Natural killer cell (primary cell): ENCODE results near the gene COL11A1. TPM values are rescaled to one million over a fixed set of nuclear protein-coding genes. Genes with fewer than 3 reads are reported as not detected.
"Not testable (repeated sequence)": the region's sequence is repeated elsewhere in the genome, so short reads cannot be mapped to it uniquely, and the experiment has no call there.

Source experiments
- ATAC-seq, 3 donors: fragments of 150-1000 bp in 2 of 3; fragments of 200-7000 bp in 1 of 3; cut with Tn5 transposase; 1 replicate in 1 of 3; 2 replicates in 2 of 3; pipeline ENCODE4 v1.10.0; 2021; ENCODE audit warnings: mild to moderate bottlenecking in 2 of 3, moderate library complexity in 2 of 3
- DNase-seq, 2 donors: peaks; one replicate each; pipeline versions ENCODE4 v3.0.0 to v3.0.0-alpha.2; 2013 to 2021; ENCODE audit warnings: mixed read lengths in 1 of 2
- H3K27ac ChIP-seq: one replicate; pipeline ENCODE4 v1.5.1; 2013; ENCODE audit warnings: mild to moderate bottlenecking, low read length
- H3K27me3 ChIP-seq: one replicate; pipeline ENCODE4 v1.6.1; 2013; ENCODE audit warnings: low read length; ENCODE audit not compliant: control insufficient read depth, insufficient read depth
- H3K36me3 ChIP-seq: one replicate; pipeline ENCODE4 v1.6.1; 2013; ENCODE audit warnings: low read length; ENCODE audit not compliant: control insufficient read depth, insufficient read depth
- H3K4me1 ChIP-seq: one replicate; pipeline ENCODE4 v1.6.1; 2013; ENCODE audit warnings: low read length; ENCODE audit not compliant: control insufficient read depth, insufficient read depth
- H3K4me3 ChIP-seq: one replicate; pipeline ENCODE4 v1.5.1; 2013; ENCODE audit warnings: low read length
- H3K9me3 ChIP-seq: one replicate; pipeline ENCODE4 v1.6.1; 2013; ENCODE audit warnings: low read length; ENCODE audit not compliant: control insufficient read depth, insufficient read depth
- H3K27ac Mint-ChIP-seq, 2 donors: one replicate each; pipeline ENCODE4 v1.8.0; 2022; ENCODE audit warnings: mild to moderate bottlenecking in 2 of 2, mixed read lengths in 2 of 2, moderate library complexity in 1 of 2
- H3K27me3 Mint-ChIP-seq, 2 donors: one replicate each; pipeline ENCODE4 v1.8.0; 2022; ENCODE audit warnings: low read depth in 2 of 2, mixed read lengths in 2 of 2
- H3K36me3 Mint-ChIP-seq: one replicate; pipeline ENCODE4 v1.8.0; 2022; ENCODE audit warnings: mixed read lengths
- H3K4me1 Mint-ChIP-seq, 2 donors: one replicate each; pipeline ENCODE4 v1.8.0; 2022; ENCODE audit warnings: mixed read lengths in 2 of 2
- H3K4me3 Mint-ChIP-seq: one replicate; pipeline ENCODE4 v1.8.0; 2022; ENCODE audit warnings: mild to moderate bottlenecking, moderate library complexity, mixed read lengths
- H3K9me3 Mint-ChIP-seq, 2 donors: one replicate each; pipeline ENCODE4 v1.8.0; 2022; ENCODE audit warnings: mixed read lengths in 2 of 2
- CTCF ChIP-seq: fragments of 200-600 bp; IDR thresholded peaks from one replicate; pipeline ENCODE4 v1.8.0; 2022; ENCODE audit warnings: antibody characterized with exemption
- whole genome bisulfite sequencing: methylation state at CpG from one replicate; pipeline ENCODE4 v1.1.7; 2013; ENCODE audit warnings: missing lambda C conversion rate; ENCODE audit not compliant: insufficient coverage; 5-methylcytosine and 5-hydroxymethylcytosine counted together
- intact Hi-C: fragments of 100-400 bp; cut with micrococcal nuclease; formaldehyde crosslinking; loops from one replicate; pipeline ENCODE4 v1.14.2; 2022
- total RNA-seq, 4 donors: library from RNA; stranded (reverse); fragments of 120-200 nt in 1 of 4; gene quantifications; one replicate each; pipeline versions ENCODE4 v1.2.3 to v1.2.4, GENCODE V29; 2013 to 2022

Gene COL11A1
- total RNA-seq, 3 donors from 2014 or later (not counting 1 experiment from before 2014, with no cell fraction given), result not detected

GRCh38 chr1:103063921-103064320, 44.4 kb downstream of the COL11A1 start:
- Mint-ChIP-seq H3K27ac (no peak overlapping the region), H3K4me1 (no peaks in the 10 kb centered on the region), H3K9me3 (peaks cover 2 to 6% of the 10 kb centered on the region in 2 donors), H3K36me3 (peaks cover 5% of the 10 kb centered on the region), H3K27me3 (no peaks in the 10 kb centered on the region), H3K4me3 (no peak overlapping the region)
- intact Hi-C loops, result no loop called here
- no peak for ATAC-seq
- Histone ChIP-seq H3K9me3 (no peaks in the 10 kb centered on the region), H3K4me3 (no peak overlapping the region), H3K27me3 (no peaks in the 10 kb centered on the region), H3K4me1 (no peaks in the 10 kb centered on the region), H3K36me3 (no peaks in the 10 kb centered on the region), H3K27ac (no peak overlapping the region)
- DNase-seq, result no peak
- TF ChIP-seq CTCF, result no peak
- 84% methylated on average over 2 of the region's 2 CpGs for WGBS

GRCh38 chr1:103058391-103058790, 49.9 kb downstream of the COL11A1 start:
- DNase-seq (no peak), ATAC-seq (no peak)
- Mint-ChIP-seq H3K36me3 (peaks cover 5% of the 10 kb centered on the region), H3K27ac (no peak overlapping the region), H3K27me3 (no peaks in the 10 kb centered on the region), H3K4me1 (no peaks in the 10 kb centered on the region), H3K4me3 (no peak overlapping the region), H3K9me3 (peaks cover 2 to 9% of the 10 kb centered on the region in 2 donors)
- no peaks in the 10 kb centered on the region for H3K4me1 ChIP-seq
- no peak overlapping the region for H3K4me3 ChIP-seq
- H3K27ac ChIP-seq, result no peak overlapping the region
- H3K27me3 ChIP-seq, result no peaks in the 10 kb centered on the region
- no peaks in the 10 kb centered on the region for H3K36me3 ChIP-seq
- TF ChIP-seq CTCF, result no peak
- H3K9me3 ChIP-seq, result no peaks in the 10 kb centered on the region
- intact Hi-C loops, result no loop called here

GRCh38 chr1:103056423-103056822, 51.9 kb downstream of the COL11A1 start:
- WGBS, result no CpG with 5 or more reads among the region's 1 CpG
- peaks cover 2 to 14% of the 10 kb centered on the region in 2 donors for H3K9me3 Mint-ChIP-seq
- intact Hi-C loops, result no loop called here
- Histone ChIP-seq H3K27me3 (no peaks in the 10 kb centered on the region), H3K9me3 (no peaks in the 10 kb centered on the region), H3K27ac (no peak overlapping the region), H3K36me3 (no peaks in the 10 kb centered on the region), H3K4me3 (no peak overlapping the region), H3K4me1 (no peaks in the 10 kb centered on the region)
- peaks cover 17% of the 10 kb centered on the region for H3K36me3 Mint-ChIP-seq
- ATAC-seq (no peak), DNase-seq (no peak)
- H3K27me3 Mint-ChIP-seq, result no peaks in the 10 kb centered on the region
- H3K4me1 Mint-ChIP-seq, result no peaks in the 10 kb centered on the region
- H3K4me3 Mint-ChIP-seq, result no peak overlapping the region
- no peak overlapping the region for H3K27ac Mint-ChIP-seq
- TF ChIP-seq CTCF, result no peak

- H3K4me1 Mint-ChIP-seq, H3K27ac ChIP-seq, H3K9me3 Mint-ChIP-seq, H3K27me3 ChIP-seq, H3K4me3 Mint-ChIP-seq, H3K9me3 ChIP-seq, H3K27ac Mint-ChIP-seq, intact Hi-C loops, H3K4me1 ChIP-seq, H3K27me3 Mint-ChIP-seq, ATAC-seq, H3K4me3 ChIP-seq, H3K36me3 Mint-ChIP-seq, H3K36me3 ChIP-seq, DNase-seq: not testable (repeated sequence)
- 97% methylated on average over 11 of the region's 13 CpGs for WGBS
Observed at GRCh38 chr1:103028110-103028509, 80.2 kb downstream of the COL11A1 start.
